PC-9 (cell line): ENCODE measurements around the gene SPATS2L.

Source experiments
- CTCF ChIP-seq: fragments of 200-600 bp; sonication (generic); conservative IDR thresholded peaks from 2 replicates; pipeline ENCODE4 v1.6.1; 2017; ENCODE audit warnings: mixed run types, antibody characterized with exemption, mild to moderate bottlenecking, moderate library complexity
- EZH2 ChIP-seq: fragments of 200-600 bp; sonication (generic); IDR thresholded peaks from 2 replicates; pipeline ENCODE4 v1.8.0; 2017; ENCODE audit warnings: antibody characterized with exemption, low read depth

- TF ChIP-seq CTCF (no peak), EZH2 (no peak)
Measured at GRCh38 chr2:200298816-200299215, 7.7 kb upstream of the SPATS2L start.
